IPS-NIHi11 (cell line): ENCODE results near the gene UTP11.
"Not testable (repeated sequence)": the region's sequence is repeated elsewhere in the genome, so short reads cannot be mapped to it uniquely, and the experiment has no call there.

Experiments
- DNase-seq: peaks from one replicate; pipeline ENCODE4 v3.0.0; 2012; ENCODE audit warnings: mixed read lengths, low spot score

UTP11 gene, protein sequence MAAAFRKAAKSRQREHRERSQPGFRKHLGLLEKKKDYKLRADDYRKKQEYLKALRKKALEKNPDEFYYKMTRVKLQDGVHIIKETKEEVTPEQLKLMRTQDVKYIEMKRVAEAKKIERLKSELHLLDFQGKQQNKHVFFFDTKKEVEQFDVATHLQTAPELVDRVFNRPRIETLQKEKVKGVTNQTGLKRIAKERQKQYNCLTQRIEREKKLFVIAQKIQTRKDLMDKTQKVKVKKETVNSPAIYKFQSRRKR

DNA sequence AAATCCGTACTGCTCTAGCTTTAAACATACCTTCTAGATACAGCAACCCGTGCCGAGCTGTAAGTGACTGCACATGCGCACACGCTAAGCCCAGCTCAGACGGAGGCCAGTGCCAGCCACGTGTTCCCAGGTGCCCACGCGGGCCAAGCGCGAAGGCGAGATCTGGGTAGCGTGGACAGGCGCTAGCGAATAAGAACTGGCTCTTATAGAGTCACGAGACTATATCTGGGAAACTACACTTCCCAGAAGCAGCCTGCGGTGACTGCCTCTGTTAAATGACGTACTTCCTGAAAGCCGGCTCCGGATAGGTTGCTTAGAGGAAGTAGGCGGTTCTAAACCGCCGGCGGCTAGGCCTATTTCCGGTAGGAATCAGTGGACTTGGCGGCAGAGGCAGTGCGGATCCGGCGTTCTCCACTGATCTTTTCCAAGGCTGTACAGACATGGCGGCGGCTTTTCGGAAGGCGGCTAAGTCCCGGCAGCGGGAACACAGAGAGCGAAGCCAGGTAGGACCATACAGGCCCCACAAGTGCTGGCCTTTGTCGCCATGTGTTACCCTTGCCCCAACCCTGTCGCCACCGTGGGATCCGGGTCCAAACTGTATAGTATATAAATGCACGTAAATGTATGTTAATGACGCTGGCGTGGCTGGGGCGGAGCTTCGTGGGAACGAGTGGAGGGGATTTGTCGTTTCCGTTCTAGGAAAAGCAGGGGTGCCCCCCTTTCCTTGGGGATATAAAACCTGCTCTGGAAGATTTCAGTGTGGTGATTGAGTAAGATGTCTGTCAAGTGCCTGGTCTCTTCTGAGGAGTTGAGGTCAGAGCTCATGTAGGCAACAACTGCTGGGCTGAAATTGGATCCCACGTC lies at the start of gene UTP11:
Gene UTP11, plus strand, starts transcription at position 372 of the 864 bp plus-strand sequence. Its CDS starts 69 bp downstream, at position 441.
- DNase-seq: peak; percentile 95

DNA sequence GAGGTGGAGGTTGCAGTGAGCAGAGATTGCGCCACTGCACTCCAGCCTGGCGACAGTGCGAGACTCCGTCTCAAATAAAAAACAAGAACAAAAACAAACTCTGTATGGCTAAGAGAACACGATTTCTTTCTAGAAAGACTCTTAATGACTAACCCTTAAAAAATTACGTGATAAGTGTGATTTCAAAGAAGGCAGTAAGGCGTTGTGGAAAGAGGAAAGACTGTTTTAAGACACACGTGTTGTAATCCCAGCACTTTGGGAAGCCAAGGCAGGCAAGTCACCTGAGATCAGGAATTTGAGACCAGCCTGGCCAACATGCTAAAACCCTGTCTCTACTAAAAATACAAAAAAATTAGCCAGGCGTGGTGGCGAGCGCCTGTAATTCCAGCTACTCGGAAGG lies 48.4 kb upstream of the UTP11 start:
- DNase-seq: not testable (repeated sequence)

DNA sequence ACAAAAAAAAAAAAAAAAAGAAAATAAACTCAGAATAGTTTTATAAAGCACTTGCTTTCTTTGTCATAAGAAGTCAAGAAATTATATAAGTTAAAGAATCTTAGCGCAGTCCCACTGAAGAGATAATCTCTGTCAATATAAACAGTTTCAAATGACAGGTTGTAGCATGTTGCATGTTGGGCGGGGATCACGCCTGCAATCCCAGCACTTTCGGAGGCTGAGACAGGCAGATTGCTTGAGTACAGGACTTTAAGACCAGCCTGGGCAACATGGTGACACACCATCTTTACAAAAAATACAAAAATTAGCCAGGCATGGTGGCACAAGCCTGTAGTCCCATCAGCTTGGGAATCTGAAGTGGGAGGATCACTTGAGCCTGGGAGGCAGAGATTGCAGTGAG lies 47.2 kb upstream of the UTP11 start:
- DNase-seq: no peak

DNA sequence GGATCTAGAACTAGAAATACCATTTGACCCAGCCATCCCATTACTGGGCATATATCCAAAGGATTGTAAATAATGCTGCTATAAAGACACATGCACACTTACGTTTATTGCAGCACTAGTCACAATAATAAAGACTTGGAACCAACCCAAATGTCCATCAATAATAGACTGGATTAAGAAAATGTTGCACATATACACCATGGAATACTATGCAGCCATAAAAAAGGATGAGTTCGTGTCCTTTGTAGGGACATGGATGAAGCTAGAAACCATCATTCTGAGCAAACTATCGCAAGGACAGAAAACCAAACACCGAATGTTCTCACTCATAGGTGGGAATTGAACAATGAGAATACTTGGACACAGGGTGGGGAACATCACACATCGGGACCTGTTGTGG lies 38.9 kb upstream of the UTP11 start:
- not testable (repeated sequence) for DNase-seq

DNA sequence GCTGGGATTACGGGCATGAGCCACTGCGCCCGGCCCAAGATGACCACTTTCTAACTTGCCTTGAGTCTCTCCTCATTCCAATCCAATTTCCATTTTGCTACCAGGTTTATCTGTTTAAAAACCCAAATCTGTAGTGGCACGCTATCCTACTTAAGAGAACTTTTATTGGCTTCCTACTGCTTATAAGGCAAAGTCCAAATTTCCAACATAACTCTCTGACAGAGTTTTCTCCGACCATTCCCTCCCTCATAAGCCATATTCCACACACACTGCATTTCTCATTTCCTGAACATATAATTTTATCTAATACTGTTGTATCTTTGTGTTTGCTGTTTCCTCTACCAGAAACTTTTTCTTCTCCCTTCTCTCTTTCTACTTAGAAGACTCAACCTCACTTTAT lies 38.0 kb upstream of the UTP11 start:
- no peak for DNase-seq

DNA sequence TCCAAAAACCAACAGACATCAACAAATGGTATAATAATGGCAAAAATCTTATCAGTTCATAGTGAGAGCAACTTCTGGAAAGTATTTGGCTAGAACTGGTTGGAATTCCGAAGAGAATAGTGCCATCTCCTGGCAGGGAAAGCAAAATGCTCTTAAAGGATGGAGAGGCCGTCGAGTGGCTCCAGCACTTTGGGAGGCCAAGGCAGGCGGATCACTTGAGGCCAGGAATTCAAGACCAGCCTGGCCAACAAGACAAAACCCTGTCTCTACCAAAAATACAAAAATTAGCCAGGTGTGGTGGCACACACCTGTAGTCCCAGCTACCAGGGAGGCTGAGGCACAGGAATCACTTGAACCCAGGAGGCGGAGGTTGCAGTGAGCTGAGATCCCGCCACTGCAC lies 37.5 kb upstream of the UTP11 start:
- peak; percentile 72 for DNase-seq

DNA sequence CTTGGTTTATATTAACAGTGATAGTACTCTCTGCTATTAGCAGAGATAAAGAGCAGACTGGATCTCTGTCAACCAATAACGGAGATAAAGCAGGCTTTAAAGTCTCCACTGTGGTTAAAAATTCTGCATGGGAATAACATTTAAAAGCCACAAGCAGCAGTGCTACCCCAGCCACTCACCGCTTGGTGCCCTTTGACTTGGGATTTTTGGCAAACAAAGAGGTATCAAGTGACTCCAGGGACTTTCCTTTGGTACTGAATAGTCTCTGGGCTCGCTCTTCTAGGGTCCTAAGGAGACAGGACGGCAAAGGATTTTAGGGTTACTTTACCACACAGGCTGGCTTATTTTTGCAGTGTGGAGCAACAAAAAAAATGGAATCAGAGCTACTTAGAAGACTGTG lies 34.0 kb upstream of the UTP11 start:
- DNase-seq: no peak

DNA sequence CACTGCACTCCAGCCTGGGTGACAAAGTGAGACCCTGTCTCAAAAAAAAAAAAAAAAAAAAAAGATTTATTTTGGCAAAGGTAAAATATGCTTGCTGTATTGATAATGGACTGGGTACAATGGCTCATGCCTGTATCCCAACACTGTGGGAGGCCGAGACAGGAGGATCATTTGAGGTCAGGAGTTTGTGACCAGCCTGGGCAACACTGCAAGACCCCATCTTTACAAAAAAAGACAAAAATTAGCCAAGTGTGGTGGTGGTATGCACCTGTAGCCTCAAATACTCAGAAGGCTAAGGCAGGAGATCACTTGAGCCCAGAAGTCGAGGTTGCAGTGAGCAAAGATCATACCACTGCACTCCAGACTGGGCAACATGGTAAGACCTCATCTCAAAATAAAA lies 29.0 kb upstream of the UTP11 start:
- no peak for DNase-seq

DNA sequence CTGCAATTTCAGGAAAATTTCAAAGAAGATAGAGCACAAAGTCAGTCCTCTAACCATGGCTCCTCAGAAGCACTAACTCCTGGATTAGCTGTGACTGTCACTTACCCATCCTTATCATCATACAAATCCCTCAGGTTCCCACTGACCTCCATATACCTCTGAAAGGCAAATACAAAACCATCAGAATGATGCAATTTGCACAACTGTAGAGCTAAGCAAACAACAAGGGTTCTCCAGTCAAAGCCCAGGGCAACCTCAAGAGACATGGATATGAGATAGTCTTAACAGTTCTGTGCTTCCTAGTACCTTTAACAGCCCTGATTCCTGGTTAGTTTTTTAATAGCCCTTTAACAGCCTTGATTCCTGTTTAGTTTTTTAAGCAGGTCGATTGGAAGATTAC lies 24.9 kb upstream of the UTP11 start:
- DNase-seq: no peak

DNA sequence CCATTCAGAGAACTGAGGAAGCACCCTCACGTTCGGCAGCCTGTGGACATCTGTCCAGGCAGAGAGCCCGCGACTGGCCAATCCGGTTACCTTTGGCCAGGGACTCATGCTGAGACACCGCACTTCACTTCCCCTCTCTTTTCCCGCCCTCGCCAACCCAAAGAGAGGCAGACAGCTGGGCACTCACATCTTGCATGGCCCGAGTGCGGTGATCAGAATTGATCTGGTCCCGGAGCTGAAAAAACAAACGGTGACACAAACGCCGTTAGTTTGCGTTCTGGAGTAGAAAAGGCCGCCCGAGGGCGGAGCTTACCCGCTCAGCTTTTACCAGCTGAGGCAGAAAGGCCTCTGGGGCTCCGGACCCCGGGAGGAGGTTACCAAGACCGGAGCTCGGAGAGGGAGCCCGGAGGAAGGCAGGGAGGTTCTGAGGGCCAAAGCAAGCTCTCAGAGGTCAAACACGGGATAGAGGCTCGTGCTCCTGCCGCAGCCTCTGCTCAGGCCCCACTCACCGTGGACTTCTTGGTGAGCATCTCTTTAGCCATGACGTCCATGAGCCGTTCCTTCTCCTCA lies 23.1 kb upstream of the UTP11 start:
- peak; percentile 53 for DNase-seq

DNA sequence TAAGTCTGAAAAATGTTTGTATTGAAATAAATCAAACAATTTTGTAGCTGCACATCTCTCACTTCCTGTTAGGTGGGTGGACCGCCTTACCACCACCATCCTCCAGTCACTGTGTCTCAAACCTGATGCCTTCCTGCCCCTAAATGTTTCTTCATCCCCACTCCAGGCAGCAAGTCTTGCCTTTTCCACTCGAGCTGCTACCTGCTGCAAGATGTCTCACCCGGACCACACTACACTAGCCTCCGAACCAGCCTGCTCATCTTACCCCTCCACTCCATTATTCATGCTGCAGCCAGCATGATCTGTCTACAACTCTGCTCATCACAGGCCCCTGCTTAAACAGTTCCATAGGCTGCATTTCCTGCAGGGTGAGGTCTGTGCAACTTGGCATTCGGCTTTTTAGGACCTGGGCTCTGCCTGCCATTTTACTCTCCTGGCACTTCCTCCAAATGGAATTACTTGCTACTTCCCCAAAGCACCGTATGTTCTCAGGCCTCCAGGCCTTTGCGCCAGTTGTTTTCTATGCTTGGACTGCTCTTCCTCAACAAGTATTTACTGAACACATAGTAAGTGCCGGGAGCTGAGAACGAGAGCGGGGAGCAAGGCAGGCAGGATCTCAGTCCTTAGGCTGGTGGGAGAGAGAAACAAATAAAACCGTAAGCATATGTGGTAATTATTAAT lies 17.5 kb upstream of the UTP11 start:
- no peak for DNase-seq

DNA sequence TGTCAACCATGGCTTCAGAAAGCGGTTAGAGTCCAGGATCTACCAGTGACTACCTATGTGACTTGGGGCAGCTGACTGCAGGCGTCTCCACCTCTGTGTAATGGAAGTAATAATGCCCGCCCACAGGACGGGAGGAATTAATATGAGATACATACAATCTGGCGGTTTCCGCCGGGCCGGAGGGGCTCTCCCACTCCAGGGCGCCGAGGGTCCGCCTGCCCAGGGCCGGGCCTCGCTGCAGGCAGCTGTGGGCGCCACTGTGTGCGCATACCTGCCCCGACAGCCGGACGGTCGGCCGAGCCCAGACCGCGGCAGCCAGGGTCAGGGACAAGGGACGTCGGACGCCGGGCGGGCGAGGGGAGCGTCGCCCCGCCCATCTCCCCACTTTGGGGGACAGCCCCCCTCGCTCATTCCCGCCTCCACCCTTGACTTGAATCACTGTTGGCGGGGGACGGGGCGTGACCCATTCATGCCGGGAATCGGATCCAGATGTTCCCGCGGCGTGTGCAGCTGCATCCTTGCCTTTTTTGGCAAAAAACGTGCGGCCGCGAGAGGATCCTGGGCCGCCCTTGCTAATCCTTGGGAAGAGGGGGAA lies 16.7 kb upstream of the UTP11 start:
- DNase-seq: peak; percentile 71

DNA sequence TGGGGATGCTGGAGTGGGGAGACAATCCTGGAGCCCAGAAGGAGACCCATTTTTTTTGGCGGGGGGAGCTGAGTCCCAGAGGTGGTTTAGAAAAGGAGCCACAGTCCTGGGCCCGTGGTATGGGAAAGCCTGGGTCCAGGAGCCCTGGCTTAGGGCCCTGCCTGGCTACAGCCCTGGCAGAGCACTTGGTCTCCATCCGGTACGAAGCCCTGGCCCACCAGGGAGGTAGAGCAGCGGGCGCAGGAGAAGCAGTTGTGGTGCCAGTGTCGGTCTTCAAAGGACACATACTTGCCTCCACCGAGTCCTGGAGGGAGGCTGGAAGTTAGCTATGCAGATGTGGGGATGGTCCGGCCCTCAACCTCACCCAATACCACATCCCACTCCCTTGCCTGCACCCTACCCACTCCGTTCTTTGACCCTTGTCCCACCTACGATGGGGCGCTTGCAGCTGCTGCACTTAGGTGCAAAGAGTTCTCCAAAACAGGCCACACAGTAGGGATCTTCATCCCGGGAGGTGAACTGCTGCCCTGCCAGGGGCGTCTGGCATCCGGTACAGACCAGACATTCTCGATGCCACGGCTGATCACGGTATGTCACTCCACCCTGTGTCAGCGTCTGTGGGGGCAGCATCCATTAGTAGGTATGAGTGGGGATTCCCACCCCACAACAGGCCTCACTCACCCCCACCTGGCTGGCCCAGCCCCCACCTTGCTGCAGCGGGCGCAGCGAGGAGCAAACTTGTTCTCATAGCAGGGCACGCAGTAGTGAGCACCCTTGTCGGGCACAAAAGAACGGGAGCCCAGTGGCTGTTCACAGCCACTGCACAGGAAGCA lies 15.1 kb upstream of the UTP11 start:
- no peak for DNase-seq

DNA sequence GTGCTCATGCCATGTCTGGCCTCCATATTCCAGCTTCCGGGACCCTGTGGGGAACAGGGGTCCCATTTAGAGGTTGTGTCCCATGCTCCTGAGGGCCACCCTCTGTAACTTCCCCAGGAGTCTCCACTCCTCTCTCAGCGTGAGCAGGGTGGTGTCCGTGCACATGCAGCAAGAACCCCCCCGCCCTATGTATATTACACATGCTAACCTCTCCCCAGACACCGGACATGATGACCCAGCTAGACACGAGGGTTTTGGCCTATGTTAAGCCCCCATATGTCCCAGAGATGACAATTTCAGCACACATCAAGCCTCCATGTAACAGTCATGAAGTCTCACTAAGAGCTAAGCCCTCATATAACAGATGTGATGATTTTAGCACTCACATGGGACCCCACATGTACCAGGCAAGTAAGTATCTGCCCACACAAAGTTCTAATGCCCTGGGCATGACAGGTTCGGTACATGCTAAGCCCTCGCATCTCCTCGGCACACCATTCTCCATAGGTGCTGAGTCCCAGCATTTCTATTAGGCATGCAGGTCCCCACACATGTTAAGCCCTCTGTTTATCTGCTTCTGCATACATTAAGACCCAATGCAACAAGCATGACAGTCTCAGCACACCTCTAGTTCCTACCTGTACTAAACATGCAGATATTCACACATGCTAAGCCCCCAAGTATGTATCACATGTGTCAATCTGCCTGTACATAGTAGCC lies 14.3 kb upstream of the UTP11 start:
- no peak for DNase-seq

DNA sequence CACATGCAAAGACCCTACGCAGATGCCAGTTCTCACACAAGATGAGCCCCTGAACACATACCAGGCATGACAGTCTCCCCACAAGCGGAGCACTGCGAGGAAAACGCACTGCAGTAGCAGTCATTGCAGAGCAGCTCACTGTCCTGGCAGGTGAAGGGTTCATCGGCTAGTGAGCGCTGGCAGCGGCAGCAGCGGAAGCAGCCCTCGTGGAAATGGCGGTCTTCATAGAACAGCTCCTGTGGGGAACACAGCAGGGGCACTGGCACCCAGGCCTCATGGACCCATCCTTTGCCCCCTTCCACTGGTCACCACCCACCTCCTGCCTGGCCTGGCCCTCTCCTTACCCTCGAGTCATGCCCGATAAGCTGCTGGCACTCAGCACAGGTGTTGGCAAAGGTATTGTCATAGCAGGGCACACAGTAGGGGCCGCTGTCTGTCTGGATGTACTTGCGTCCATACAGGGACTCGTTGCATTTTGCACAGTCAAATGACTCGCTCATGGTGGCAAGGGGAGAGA lies 13.6 kb upstream of the UTP11 start:
- no peak for DNase-seq

DNA sequence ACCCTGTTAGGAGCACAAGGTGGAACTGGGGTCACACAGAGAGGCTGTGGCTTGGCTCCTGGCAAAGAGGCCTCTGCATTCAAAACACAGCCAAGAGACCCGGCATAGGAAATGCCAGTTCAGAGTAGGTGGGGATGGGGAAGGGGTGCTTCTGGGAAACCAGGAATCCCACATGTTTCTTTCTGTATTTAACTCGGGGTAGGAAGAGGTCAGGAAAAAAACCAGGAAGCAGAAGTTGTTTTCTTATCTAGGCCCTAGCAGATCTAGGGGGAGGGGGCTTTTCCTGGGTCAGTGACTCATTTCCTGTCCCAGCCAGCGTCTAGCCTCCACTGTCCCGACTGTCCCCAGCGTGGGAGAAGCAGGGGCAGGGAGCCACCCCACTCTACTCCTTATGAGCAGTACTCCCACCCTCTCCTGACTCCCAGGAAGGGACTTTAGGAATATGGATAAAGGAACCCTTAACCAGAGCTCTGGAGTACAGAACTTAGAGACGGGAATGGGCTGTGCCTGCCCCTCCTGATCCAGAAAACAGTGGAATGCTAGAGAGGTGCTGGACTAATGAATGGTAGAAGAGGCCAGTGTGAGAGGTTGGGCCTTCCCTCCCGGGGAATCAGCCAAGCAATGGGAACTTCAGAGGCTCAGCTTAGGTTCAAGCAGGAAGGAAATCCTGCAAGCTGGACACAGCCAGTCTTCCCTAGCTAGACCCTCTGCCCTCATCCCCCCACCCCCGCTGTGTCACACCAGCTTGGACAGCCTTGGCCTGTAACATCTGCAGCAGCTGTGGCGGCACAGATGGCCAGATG lies 12.9 kb upstream of the UTP11 start:
- no peak for DNase-seq

DNA sequence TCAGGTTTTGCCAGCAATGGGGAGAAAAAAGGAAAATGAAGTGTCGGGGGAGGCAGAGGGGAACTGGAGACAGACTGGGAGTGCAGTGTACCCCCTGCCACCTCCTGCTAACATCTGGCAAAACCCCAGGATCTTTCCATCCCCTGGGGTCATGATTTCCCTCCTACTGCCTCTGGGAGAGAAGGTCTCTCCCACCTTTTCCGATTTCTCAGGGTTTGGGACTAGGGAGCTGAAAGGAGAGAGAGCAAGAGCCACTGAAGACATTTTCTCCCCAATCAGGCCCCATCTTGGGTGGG lies 12.4 kb upstream of the UTP11 start:
- no peak for DNase-seq

DNA sequence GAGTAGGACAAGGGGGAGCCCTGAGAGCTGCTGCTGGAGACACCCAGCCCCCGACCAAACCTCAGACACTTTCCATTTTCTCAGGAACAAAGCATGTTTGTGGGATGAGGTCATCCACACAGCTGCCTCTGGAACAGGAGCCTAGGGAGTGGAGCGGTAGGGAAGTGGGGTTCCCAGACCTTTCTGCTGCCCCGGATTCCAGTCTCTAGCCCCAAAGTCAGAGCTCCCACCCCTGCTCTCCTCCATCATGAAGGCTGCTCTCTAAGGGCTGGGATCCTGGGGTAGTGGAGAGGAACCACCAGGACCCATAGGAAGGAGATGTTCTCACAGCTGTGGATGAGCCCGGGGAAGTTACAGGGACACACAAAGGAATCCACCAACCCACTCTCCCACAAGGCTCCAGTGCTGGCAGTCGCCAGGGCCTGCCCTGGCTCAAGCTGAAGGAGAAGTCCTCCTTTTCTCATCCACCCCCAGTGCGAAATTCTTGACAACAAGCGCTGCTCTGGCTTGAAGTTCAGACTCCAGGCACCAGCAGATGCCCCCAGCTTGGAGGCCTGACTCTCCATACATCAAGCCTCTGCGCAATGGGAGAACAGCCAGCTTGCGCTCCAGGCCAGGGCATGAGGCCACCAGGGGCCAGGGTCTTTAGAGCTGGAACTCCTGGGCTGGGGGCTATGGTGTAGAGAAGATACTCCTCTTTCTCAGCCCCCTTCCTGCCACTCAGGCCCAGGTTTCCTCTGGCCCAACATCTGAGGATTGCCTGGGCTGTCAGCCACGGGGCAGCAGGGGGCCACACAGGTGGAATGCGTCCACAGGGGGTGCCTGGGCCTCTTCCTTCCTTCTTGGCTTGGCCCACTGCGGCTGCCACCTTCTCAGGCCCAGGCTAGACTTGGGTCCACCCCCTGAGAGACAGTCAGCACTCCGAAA lies 11.7 kb upstream of the UTP11 start:
- peak; percentile 46 for DNase-seq
